Sigmoid colon (tissue), 4 donors: ENCODE data around the gene TTLL4.

Experiments
- POLR2A ChIP-seq, 2 donors: fragments of 450-650 bp; IDR thresholded peaks; one replicate each; pipeline ENCODE4 v1.6.1; 2016; ENCODE audit warnings: antibody characterized with exemption in 2 of 2, mild to moderate bottlenecking in 2 of 2, moderate library complexity in 2 of 2
- POLR2AphosphoS5 ChIP-seq, 4 donors: sonication (generic); formaldehyde crosslinking; IDR thresholded peaks; one replicate each; pipeline ENCODE4 v1.6.1; 2017; ENCODE audit warnings: antibody characterized with exemption in 4 of 4

DNA sequence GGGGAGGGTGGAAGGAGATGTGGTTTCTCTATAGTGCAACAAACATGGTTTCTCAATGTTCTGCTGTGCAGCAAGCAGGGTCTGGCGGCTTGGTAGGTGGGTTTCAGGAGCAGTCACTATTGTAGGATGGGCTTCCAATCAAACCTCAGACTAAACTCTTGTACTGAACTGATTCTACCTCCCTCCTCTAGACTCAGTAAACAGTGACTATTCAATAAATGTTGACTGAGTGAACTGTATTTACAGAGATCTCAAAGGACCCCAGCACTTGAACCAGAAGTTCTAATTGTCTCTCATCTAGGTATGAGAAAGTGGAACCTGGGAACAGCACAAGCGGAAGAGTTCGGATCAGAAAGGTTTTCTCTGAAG lies 44.5 kb downstream of the TTLL4 start:
- TF ChIP-seq POLR2AphosphoS5 (IDR thresholded peaks at IDR 0.05): no peak
- TF ChIP-seq POLR2A (IDR thresholded peaks at IDR 0.05): no peak
